ENCODE measurements around the gene GOLGA5.

- TF ChIP-seq EP300 (IDR thresholded peaks at IDR 0.05) (no peak), POLR2A (IDR thresholded peaks at IDR 0.05) (no peak)
- TF ChIP-seq, protein P1, sequence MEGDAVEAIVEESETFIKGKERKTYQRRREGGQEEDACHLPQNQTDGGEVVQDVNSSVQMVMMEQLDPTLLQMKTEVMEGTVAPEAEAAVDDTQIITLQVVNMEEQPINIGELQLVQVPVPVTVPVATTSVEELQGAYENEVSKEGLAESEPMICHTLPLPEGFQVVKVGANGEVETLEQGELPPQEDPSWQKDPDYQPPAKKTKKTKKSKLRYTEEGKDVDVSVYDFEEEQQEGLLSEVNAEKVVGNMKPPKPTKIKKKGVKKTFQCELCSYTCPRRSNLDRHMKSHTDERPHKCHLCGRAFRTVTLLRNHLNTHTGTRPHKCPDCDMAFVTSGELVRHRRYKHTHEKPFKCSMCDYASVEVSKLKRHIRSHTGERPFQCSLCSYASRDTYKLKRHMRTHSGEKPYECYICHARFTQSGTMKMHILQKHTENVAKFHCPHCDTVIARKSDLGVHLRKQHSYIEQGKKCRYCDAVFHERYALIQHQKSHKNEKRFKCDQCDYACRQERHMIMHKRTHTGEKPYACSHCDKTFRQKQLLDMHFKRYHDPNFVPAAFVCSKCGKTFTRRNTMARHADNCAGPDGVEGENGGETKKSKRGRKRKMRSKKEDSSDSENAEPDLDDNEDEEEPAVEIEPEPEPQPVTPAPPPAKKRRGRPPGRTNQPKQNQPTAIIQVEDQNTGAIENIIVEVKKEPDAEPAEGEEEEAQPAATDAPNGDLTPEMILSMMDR (IDR thresholded peaks at IDR 0.05) = no peak
Observed at GRCh38 chr14:92759679-92760523, 34.2 kb upstream of the GOLGA5 start.

All from tibial nerve (tissue), 4 donors.